ENCODE results near the gene DNAJC9. TPM values are rescaled to one million over a fixed set of nuclear protein-coding genes. Genes with fewer than 3 reads are reported as not detected.

Gene DNAJC9
- total RNA-seq, 2 experiments from 2014 or later = 65.0 to 65.5 TPM

DNA sequence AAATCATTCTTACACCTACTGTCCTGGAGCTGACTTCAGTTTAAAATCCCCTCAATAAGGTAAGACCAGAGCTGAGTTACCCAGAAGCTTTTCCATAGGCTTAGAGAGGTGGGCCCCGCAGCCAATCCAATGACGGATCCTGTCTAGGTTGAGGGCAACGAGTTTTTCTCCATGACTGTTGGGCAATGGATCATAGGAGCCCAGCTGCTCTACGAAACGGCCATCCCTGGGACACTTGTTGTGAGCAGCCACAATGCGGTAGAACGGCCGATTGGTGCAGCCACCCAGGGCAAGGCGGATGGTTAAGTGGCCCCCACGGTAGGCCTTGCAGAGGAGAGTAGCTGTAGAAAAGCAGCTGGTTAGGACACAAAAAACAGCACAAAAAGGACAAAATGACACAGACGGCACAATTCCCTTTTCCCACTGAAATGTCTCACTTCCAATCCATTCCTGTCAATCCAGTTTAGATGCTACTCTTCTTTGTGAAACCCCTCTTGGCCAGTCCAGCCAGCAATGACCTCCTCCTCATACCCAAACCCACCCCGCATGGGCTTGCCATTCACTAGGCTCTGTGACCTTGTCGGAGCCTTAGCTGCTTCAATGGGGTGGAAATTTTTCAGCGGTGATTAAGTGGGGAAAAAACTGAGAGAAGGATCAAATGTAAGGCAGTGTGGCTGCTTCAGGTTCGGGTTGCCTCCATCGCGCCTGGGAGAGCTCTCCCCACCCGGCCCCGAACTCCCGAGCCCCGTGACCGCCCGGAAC is 4.8 kb upstream of the DNAJC9 start:
- H3K27me3 Mint-ChIP-seq = no peaks in the 10 kb centered on the region
- DNase-seq = peak; percentile 21
- no peaks in the 10 kb centered on the region for H3K9me3 Mint-ChIP-seq
- H3K36me3 Mint-ChIP-seq = peaks cover 49% of the 10 kb centered on the region
- H3K4me1 Mint-ChIP-seq = peaks cover 46% of the 10 kb centered on the region
- peak overlapping the region; percentile 97 for H3K4me3 Mint-ChIP-seq
- H3K27ac Mint-ChIP-seq = peak overlapping the region; percentile 98

DNA sequence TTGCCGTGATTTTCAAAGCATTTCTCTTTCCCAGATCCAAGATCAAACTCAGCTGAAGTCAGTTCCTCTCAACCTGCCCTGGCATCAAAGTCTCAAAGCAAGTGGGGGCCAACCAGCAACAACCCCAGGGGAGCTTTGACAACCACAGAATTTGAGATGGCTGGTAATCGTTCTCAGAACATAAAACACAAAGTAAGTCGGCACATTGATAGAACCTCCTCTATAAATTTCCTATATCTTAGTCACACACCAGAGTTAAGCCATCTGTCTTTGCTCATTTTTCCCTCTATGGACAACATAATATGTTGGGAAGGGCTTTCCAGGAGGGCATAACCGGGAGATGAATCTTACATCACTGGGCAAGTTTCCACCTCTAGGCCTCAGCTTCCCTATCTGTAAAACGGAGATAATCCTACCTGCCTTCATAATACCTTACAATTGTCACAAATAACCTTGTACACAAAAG is 1.2 kb upstream of the DNAJC9 start:
- no peak for DNase-seq
- Mint-ChIP-seq H3K36me3 (peaks cover 79% of the 10 kb centered on the region), H3K27me3 (no peaks in the 10 kb centered on the region), H3K4me3 (peak overlapping the region; percentile 99), H3K4me1 (peaks cover 58% of the 10 kb centered on the region), H3K9me3 (no peaks in the 10 kb centered on the region), H3K27ac (peak overlapping the region; percentile 96)

DNA sequence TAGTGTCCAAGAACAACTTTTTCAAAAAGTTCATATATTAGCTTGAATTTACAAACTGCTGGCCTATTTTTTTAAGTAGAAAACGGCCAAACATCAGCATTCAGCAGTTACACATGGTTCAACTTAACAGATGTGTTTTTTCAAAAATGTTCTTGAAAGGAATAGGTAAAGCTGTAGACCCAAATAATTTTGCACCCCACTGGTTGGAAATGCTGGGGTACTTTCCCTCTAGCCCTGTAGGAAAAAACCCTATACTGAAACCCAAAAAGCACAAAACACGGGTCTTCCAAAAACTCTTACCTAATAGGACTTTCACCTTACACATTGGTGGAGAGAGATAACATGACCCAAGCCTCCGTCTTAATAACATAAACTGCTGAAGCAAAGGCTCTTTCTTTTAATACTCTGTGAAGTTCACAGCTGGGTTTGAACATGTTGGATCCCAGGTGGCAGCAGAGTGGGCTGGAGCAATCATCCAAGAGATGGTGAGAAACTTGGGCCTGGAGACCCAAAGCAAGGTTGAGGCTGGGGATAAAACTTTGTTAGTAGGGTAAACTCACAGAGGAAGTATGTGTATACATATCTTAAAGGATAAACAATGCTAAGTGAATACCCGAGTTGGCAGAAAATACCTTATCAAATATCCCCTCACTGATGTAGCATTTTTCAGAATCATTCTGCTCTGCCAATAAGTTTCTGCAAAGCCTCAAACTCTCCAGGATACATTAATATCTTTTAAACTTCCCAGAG is 629 bp upstream of the DNAJC9 start:
- Mint-ChIP-seq H3K27ac (peak overlapping the region; percentile 96), H3K4me3 (peak overlapping the region; percentile 99), H3K36me3 (peaks cover 85% of the 10 kb centered on the region), H3K4me1 (peaks cover 63% of the 10 kb centered on the region), H3K27me3 (no peaks in the 10 kb centered on the region), H3K9me3 (no peaks in the 10 kb centered on the region)
- DNase-seq = no peak

DNA sequence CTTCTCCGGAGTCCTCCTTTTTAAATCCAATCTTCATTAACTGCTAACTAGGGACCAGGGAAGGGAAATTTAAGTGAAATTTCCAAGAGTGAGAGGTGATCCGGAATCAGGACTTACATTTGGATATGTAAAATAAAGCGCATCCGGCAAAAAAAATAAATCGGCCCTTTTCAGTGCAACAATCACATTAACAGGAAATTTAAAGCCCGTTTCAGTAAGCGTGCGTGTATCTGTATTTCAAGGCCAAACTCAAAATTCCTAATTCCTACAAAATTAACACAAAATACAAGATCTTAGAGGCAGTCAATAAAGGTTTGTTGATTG is 771 bp downstream of the DNAJC9 start:
- no peak for DNase-seq
- Mint-ChIP-seq H3K9me3 (no peaks in the 10 kb centered on the region), H3K27ac (peak overlapping the region; percentile 96), H3K27me3 (no peaks in the 10 kb centered on the region), H3K36me3 (peaks cover 78% of the 10 kb centered on the region), H3K4me3 (peak overlapping the region; percentile 99), H3K4me1 (peaks cover 61% of the 10 kb centered on the region)

DNA sequence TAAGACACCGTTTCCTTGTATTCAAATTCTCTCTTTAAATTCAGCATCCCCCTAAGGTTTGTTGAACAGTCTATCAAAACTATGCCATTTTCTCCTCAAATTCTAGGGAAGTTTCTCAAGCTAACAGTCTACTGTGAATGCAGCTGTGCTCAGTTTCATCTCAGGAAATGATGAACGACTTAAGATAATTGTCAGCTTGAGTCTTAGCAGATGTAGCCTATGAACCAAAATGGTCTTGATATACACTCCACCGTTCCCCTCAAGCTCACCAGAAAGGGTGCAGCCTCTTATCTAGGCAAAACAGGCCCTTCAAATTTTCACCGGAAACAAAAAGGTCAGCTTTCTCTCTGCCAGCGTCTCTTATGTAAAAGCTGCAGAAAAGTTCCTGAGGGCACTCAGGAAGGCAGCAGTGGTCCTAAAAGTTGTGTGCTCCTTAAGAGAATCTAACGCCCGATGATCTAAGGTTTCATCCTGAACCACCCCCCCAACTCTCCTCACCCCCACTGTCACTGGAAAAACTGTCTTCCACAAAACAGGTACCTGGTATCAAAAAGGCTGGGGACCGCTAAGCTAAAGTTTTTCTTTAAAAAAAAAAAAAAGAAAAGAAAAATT is 2.1 kb downstream of the DNAJC9 start:
- peak overlapping the region; percentile 20 for H3K27ac Mint-ChIP-seq
- H3K4me3 Mint-ChIP-seq = peak overlapping the region; percentile 99
- H3K4me1 Mint-ChIP-seq = peaks cover 50% of the 10 kb centered on the region
- DNase-seq = no peak
- H3K27me3 Mint-ChIP-seq = no peaks in the 10 kb centered on the region
- H3K36me3 Mint-ChIP-seq = peaks cover 77% of the 10 kb centered on the region
- H3K9me3 Mint-ChIP-seq = no peaks in the 10 kb centered on the region

DNA sequence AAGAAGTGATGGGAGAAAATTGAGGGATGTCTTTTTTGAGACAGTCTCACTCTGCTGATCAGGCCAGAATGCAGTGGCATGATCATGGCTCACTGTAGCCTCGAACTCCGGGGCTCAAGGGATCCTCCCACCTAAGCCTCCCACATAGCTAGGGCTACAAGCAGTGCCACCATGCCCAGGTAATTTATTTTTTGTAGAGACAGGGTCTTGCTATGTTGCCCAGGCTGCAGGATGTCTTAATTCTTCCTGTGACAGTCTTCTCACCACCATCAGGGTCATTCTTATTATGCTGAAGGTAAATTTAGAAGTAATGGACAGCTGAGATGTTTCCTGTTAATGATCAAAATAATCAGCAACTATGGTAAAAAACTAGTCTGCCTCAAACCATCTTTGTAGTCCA is 7.1 kb downstream of the DNAJC9 start:
- Mint-ChIP-seq H3K36me3 (peaks cover 39% of the 10 kb centered on the region), H3K4me3 (no peak overlapping the region)

DNA sequence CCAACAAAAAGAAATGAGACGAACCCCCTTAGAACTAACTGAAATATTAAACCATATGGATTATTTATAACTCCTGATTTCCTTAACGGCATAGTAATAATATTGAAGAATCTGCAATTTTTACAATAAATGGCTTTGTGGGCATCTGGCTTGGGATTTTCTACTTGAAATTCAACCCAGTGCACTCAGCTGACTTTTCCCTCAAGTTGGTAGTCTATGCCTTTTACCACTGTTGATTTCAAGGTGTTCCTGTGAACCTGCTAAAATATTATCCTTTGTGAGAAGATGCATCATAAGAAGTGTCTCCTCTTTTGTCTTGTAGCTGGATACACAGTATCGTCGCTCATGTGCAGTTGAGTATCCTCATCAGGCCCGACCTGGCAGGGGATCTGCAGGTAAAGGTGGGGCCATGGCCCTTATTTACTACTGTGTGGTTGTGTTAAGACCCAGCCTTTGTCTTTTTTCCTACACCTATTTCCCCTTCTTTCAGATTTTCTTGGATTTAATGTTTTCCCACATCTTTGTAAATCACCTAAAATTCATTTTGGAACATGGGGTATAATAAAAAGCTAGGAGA is 8.0 kb downstream of the DNAJC9 start:
- no peak overlapping the region for H3K27ac Mint-ChIP-seq
- H3K27me3 Mint-ChIP-seq = no peaks in the 10 kb centered on the region
- H3K9me3 Mint-ChIP-seq = no peaks in the 10 kb centered on the region
- H3K36me3 Mint-ChIP-seq = peaks cover 31% of the 10 kb centered on the region
- peaks cover 17% of the 10 kb centered on the region for H3K4me1 Mint-ChIP-seq
- DNase-seq = no peak
- no peak overlapping the region for H3K4me3 Mint-ChIP-seq

More for the DNA sequence above, 7.1 kb downstream of the DNAJC9 start:
- Mint-ChIP-seq H3K27me3 (no peaks in the 10 kb centered on the region), H3K9me3 (no peaks in the 10 kb centered on the region), H3K4me1 (peaks cover 25% of the 10 kb centered on the region), H3K27ac (no peak overlapping the region)
- no peak for DNase-seq

DNA sequence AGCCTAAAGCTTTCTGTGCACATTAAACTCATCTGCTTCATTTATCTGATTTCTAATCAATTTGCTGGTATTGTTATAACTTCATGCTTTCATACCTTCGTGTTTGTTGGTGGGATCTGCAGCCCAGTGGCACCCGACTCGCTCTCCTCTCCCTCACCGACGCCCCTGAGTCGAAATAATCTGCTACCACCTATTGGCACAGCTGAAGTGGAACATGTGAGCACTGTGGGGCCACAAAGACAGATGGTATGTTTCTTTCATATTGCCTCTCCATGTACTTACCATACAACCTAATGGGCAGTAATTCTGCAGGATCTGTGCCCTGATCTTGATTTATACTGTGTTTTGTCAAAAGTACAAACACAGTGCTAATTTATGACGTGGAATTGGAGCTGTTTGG is 12.4 kb downstream of the DNAJC9 start:
- Mint-ChIP-seq H3K9me3 (no peaks in the 10 kb centered on the region), H3K36me3 (peaks cover 5% of the 10 kb centered on the region)
- no peak for DNase-seq

DNA sequence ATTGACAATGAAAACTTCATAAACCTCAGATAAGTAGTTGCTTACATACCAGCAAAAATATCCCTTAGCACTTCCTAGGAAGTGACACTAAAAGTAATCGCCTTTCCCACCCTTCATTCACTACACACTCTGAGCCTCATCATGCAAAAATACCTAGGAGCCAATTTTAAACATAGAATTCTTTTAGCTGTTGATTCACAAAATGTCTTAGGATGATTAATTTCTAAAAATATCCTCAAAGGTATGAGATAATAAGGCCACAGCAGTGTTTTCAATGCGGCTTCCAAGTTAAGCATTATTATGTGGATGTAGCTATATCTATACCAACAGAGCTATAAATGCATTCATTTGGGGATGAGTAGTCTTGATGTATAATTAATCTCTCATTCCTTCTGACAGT is 13.2 kb downstream of the DNAJC9 start:
- no peak overlapping the region for H3K27ac Mint-ChIP-seq
- H3K9me3 Mint-ChIP-seq = no peaks in the 10 kb centered on the region
- no peak overlapping the region for H3K4me3 Mint-ChIP-seq
- peaks cover 5% of the 10 kb centered on the region for H3K36me3 Mint-ChIP-seq
- no peaks in the 10 kb centered on the region for H3K4me1 Mint-ChIP-seq
- no peak for DNase-seq
- H3K27me3 Mint-ChIP-seq = no peaks in the 10 kb centered on the region

More for the DNA sequence above, 12.4 kb downstream of the DNAJC9 start:
- no peaks in the 10 kb centered on the region for H3K4me1 Mint-ChIP-seq
- H3K27ac Mint-ChIP-seq = no peak overlapping the region
- H3K27me3 Mint-ChIP-seq = no peaks in the 10 kb centered on the region
- H3K4me3 Mint-ChIP-seq = no peak overlapping the region

DNA sequence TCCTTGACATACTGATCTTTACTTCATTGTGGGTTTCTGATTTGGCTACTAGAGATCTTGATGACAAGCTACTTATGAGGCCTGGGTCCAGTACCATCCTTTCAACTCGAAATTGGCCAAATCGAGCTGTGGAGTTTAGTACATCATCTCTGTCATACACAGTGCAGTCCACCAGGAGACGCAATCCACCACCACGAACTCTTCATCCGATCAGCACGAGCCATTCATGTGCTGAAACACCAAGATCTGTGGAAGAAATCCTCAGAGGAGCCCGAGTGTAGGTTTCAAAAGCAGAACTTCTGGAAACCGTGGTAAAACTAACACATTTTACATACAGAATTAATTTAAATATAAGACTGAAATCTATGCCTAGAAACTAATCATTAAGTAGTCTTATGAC is 14.2 kb downstream of the DNAJC9 start:
- Mint-ChIP-seq H3K27ac (no peak overlapping the region), H3K27me3 (no peaks in the 10 kb centered on the region), H3K9me3 (no peaks in the 10 kb centered on the region), H3K4me3 (no peak overlapping the region), H3K4me1 (no peaks in the 10 kb centered on the region), H3K36me3 (peaks cover 5% of the 10 kb centered on the region)
- no peak for DNase-seq

DNA sequence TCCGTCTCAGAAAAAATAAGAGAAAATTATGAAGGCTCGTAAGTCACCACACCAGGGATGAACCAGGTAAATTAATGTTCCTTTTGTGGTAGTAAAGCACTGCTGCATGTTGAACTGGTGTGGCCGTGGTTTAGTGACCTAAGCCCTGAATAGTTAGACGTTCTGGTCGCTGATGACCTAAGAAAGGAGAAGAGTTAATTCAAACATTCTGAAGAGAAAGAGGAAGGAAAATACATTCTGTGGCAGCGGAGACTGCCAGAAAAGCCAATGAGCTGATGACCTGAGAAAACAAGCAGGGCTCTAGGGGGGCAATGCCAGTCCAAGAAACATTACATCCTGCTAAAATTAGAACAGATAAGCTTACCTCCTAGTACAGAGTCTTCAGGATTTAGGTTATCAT is 17.5 kb downstream of the DNAJC9 start:
- H3K27me3 Mint-ChIP-seq = no peaks in the 10 kb centered on the region
- no peak overlapping the region for H3K4me3 Mint-ChIP-seq
- H3K27ac Mint-ChIP-seq = no peak overlapping the region
- no peaks in the 10 kb centered on the region for H3K9me3 Mint-ChIP-seq
- H3K4me1 Mint-ChIP-seq = no peaks in the 10 kb centered on the region
- DNase-seq = no peak
- H3K36me3 Mint-ChIP-seq = peaks cover 5% of the 10 kb centered on the region

DNA sequence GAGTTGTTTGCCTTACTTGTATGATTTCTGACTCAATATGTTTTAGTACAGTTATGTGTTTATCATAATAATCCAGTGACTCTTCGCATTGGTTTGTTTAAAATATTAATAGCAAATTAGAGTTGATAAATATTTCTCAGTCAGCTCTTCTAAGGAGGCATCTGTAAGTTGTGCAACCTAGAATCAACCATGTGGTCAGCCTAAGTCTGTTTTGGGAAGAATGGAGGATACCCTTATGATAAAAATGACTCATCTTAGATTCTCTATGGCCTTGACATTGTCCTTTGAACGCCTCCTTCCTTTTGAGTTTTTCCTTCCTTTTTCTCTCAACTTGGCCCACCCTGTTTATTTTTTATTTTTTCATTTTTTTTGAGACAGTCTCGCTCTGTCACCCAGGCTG is 18.8 kb downstream of the DNAJC9 start:
- Mint-ChIP-seq H3K9me3 (no peaks in the 10 kb centered on the region), H3K4me3 (no peak overlapping the region), H3K36me3 (peaks cover 5% of the 10 kb centered on the region), H3K4me1 (no peaks in the 10 kb centered on the region), H3K27me3 (no peaks in the 10 kb centered on the region), H3K27ac (no peak overlapping the region)
- DNase-seq = no peak

DNA sequence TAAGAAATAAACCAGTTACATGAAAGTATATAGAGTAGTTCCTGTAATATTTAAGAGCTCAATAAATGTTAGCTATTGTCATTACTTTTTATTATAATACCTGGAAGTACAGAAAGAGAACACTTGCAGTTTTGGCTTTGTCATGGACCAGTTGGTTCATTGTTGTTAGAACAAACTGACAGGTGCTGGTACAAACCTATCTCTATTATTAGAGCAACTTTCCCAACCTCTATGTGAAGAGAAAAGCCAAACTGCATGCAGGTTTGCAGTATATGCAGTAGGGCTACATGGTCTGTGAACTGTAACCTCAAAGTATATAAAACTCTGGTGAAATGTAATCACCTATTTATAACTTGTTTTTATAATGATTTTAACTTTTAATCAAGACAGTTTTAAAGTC is 20.4 kb downstream of the DNAJC9 start:
- DNase-seq = no peak
- Mint-ChIP-seq H3K36me3 (peaks cover 2% of the 10 kb centered on the region), H3K27ac (no peak overlapping the region), H3K4me1 (no peaks in the 10 kb centered on the region), H3K27me3 (no peaks in the 10 kb centered on the region), H3K4me3 (no peak overlapping the region), H3K9me3 (no peaks in the 10 kb centered on the region)

DNA sequence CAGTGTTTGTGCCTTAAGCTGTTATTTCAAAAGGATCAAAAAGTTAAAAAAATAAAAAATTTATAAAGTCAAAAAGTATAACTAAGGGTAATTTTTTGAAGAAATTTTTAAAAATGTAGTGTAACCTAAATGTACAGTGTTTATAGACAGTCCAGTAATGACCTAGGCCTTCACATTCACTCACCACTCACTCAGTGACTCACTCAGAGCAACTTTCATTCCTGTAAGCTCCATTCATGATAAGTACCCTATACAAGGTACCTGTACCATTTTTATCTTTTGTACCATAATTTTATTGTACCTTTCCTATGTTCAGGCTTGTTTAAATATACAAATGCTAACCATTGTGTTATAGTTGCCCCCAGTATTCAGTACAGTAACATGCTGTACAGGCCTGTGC is 21.5 kb downstream of the DNAJC9 start:
- no peak for DNase-seq
- H3K4me3 Mint-ChIP-seq = no peak overlapping the region
- no peaks in the 10 kb centered on the region for H3K4me1 Mint-ChIP-seq
- peaks cover 3% of the 10 kb centered on the region for H3K36me3 Mint-ChIP-seq
- no peaks in the 10 kb centered on the region for H3K9me3 Mint-ChIP-seq
- H3K27ac Mint-ChIP-seq = no peak overlapping the region
- H3K27me3 Mint-ChIP-seq = no peaks in the 10 kb centered on the region

DNA sequence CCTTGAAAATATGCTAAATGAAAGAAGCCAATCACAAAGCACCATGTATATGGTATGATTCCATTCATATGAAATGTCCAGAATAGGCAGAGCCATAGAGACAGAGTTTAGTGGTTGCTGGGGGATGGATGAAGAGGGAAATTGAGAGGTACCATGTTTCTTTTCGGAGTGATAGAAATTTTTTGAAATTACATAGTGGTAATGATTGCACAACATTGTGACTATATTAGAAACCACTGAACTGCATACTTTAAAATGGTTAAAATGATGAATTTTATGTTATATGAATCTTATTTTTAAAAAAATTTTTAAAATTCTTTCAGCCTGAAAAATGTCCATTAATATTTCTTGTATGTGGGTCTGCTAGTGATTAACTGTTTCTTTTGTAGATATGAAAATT is 26.1 kb downstream of the DNAJC9 start:
- H3K27ac Mint-ChIP-seq = no peak overlapping the region
- no peak overlapping the region for H3K4me3 Mint-ChIP-seq
- no peaks in the 10 kb centered on the region for H3K9me3 Mint-ChIP-seq
- peaks cover 5% of the 10 kb centered on the region for H3K4me1 Mint-ChIP-seq
- peaks cover 18% of the 10 kb centered on the region for H3K36me3 Mint-ChIP-seq
- no peak for DNase-seq
- H3K27me3 Mint-ChIP-seq = no peaks in the 10 kb centered on the region

Data from activated naive CD8-positive, alpha-beta T cell treated with anti-CD3 and anti-CD28 coated beads for 36 hours (primary cell).